Esophagus muscularis mucosa (tissue), 3 donors: ENCODE results near the gene APOC1.

Source experiments
- POLR2A ChIP-seq: fragments of 450-650 bp; IDR thresholded peaks from one replicate; pipeline ENCODE4 v1.6.1; 2017; ENCODE audit warnings: antibody characterized with exemption, moderate library complexity, mild to moderate bottlenecking, low read depth
- TF ChIP-seq, protein P1 (sequence below), 3 experiments: fragments of 200-600 bp in 2 of 3; fragments of 450-650 bp in 1 of 3; sonication (generic) in 2 of 3; IDR thresholded peaks; one replicate each; pipeline ENCODE4 v1.5.1; 2017 to 2019; ENCODE audit warnings: antibody characterized with exemption in 3 of 3, mild to moderate bottlenecking in 2 of 3, moderate library complexity in 1 of 3

DNA sequence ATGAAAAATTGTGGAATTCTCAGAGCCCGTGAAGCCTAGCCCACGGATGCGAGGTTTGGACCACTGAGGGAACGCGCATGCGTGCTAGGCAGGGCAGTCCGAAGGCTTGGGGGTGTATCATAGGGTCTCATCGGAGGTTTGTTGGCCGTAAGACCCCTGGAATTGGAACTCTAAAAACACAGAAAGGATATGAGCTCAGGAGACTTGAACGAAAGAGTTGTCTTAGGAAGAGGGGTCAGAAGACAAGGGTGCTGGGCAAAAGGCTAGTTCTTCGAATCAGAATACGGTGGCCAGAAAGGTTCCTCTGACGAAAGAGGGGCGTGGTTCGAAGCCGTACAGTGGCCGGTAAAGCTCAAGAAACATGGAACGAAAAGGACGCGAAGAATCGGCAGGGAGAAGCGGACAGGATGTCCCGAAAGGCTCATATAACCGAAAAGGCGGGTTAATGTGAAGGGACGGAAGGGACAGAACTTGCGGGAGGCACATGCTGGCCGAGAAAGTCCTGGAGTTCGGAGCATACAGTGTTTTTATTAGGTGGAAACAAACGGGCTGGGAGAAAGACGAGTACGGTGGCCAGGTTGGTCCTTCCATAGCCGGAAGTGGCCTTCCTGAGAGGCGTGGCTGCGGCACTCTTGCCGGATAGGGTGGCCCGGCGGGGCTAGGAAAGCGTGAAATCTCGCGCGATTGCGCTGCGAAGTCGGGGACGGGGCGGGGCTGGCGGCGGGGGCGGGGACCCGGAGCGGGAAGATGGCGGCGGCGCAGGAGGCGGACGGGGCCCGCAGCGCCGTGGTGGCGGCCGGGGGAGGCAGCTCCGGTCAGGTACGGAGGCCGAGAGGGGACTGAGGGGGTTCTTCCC is 40.5 kb downstream of the APOC1 start, which contains the start of gene CLPTM1:
- TF ChIP-seq, protein P1, sequence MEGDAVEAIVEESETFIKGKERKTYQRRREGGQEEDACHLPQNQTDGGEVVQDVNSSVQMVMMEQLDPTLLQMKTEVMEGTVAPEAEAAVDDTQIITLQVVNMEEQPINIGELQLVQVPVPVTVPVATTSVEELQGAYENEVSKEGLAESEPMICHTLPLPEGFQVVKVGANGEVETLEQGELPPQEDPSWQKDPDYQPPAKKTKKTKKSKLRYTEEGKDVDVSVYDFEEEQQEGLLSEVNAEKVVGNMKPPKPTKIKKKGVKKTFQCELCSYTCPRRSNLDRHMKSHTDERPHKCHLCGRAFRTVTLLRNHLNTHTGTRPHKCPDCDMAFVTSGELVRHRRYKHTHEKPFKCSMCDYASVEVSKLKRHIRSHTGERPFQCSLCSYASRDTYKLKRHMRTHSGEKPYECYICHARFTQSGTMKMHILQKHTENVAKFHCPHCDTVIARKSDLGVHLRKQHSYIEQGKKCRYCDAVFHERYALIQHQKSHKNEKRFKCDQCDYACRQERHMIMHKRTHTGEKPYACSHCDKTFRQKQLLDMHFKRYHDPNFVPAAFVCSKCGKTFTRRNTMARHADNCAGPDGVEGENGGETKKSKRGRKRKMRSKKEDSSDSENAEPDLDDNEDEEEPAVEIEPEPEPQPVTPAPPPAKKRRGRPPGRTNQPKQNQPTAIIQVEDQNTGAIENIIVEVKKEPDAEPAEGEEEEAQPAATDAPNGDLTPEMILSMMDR (IDR thresholded peaks at IDR 0.05) = peak in 1 of 3 experiments; percentile 26
- peak; percentile 28 for TF ChIP-seq POLR2A
